B cell (primary cell): ENCODE measurements around the gene TPSB2. TPM values are rescaled to one million over a fixed set of nuclear protein-coding genes. Genes with fewer than 3 reads are reported as not detected.

Experiments
- ATAC-seq: fragments of 200-7000 bp; cut with Tn5 transposase; one replicate; pipeline ENCODE4 v1.10.0; 2021; ENCODE audit warnings: low read depth, mild to moderate bottlenecking, moderate number of reproducible peaks, moderate library complexity
- CTCF ChIA-PET: fragments of 350-600 bp; sonication (Branson Sonifier 250); formaldehyde crosslinking; loops from one replicate; lab custom pipeline; 2021; ENCODE audit warnings: antibody characterized with exemption, inconsistent platforms; lab: Charles Lee
- POLR2A ChIA-PET: fragments of 350-600 bp; sonication (Branson Sonifier 250); formaldehyde crosslinking; loops from one replicate; lab custom pipeline; 2021; ENCODE audit warnings: antibody characterized with exemption; lab: Charles Lee
- DNase-seq: peaks from one replicate; pipeline ENCODE4 v3.0.0; 2013
- H2AFZ ChIP-seq: 2 replicates; pipeline ENCODE4 v1.6.1; 2012; ENCODE audit warnings: mild to moderate bottlenecking, low read depth, low read length; ENCODE audit not compliant: insufficient read depth, poor library complexity, severe bottlenecking
- H3K27ac ChIP-seq, 2 donors: 1 replicate in 1 of 2; 2 replicates in 1 of 2; pipeline ENCODE4 v1.5.1; 2012 to 2013; ENCODE audit warnings: low read length in 2 of 2, mild to moderate bottlenecking in 2 of 2, moderate library complexity in 1 of 2
- H3K27me3 ChIP-seq, 4 experiments: fragments of 200-600 bp in 1 of 4; sonication (generic) in 1 of 4; replicated peaks in 1 of 4; 1 replicate in 2 of 4; 2 replicates in 2 of 4; pipeline versions ENCODE4 v1.6.1 to v1.7.0; 2013 to 2016; ENCODE audit warnings: low read length in 3 of 4, mild to moderate bottlenecking in 2 of 4, mixed read lengths in 1 of 4, moderate library complexity in 1 of 4; ENCODE audit not compliant: insufficient read depth in 4 of 4, control insufficient read depth in 3 of 4; ENCODE audit errors: control extremely low read depth in 1 of 4
- H3K36me3 ChIP-seq, 2 experiments: replicated peaks in 1 of 2; 1 replicate in 1 of 2; 2 replicates in 1 of 2; pipeline versions ENCODE4 v1.6.1 to v1.7.1; 2013; ENCODE audit warnings: low read length in 1 of 2; ENCODE audit not compliant: insufficient read depth in 2 of 2, control insufficient read depth in 1 of 2; ENCODE audit errors: control extremely low read depth in 1 of 2, extremely low read depth in 1 of 2
- H3K4me1 ChIP-seq, 2 donors: fragments of 200-600 bp in 1 of 2; sonication (generic) in 1 of 2; 1 replicate in 1 of 2; 2 replicates in 1 of 2; pipeline versions ENCODE4 v1.5.1 to v1.6.1; 2013 to 2017; ENCODE audit warnings: low read length in 2 of 2; ENCODE audit not compliant: control insufficient read depth in 2 of 2, insufficient read depth in 2 of 2
- H3K4me2 ChIP-seq: replicated peaks from 2 replicates; pipeline ENCODE3; 2012; ENCODE audit warnings: mild to moderate bottlenecking, low read depth, low read length; ENCODE audit not compliant: poor library complexity, severe bottlenecking
- H3K4me3 ChIP-seq, 5 experiments: fragments of 200-600 bp in 1 of 5; sonication (generic) in 1 of 5; 1 replicate in 3 of 5; 2 replicates in 2 of 5; pipeline versions ENCODE4 v1.5.1 to v1.7.0; 2011 to 2016; ENCODE audit warnings: low read length in 4 of 5, mild to moderate bottlenecking in 4 of 5, low read depth in 2 of 5, control low read depth in 1 of 5, moderate library complexity in 1 of 5; ENCODE audit not compliant: insufficient read depth in 1 of 5; ENCODE audit errors: control extremely low read depth in 1 of 5, extremely low read depth in 1 of 5
- H3K79me2 ChIP-seq: fragments of 200-600 bp; sonication (generic); one replicate; pipeline ENCODE4 v1.6.0; 2016; ENCODE audit warnings: low read length; ENCODE audit not compliant: control insufficient read depth, insufficient read depth
- H3K9ac ChIP-seq: fragments of 200-600 bp; sonication (generic); 2 replicates; pipeline ENCODE4 v1.6.1; 2017; ENCODE audit warnings: mild to moderate bottlenecking, low read length, moderate library complexity
- H3K9me3 ChIP-seq, 3 donors: one replicate each; pipeline versions ENCODE4 v1.6.1 to v1.7.1; 2013; ENCODE audit warnings: low read length in 2 of 3; ENCODE audit not compliant: control insufficient read depth in 2 of 3, insufficient read depth in 1 of 3; ENCODE audit errors: control extremely low read depth in 1 of 3
- H4K20me1 ChIP-seq: 2 replicates; pipeline ENCODE4 v1.6.0; 2012; ENCODE audit warnings: mild to moderate bottlenecking, low read length; ENCODE audit not compliant: insufficient read depth, control insufficient read depth, poor library complexity, severe bottlenecking
- H3K27ac Mint-ChIP-seq: one replicate; pipeline ENCODE4 v1.8.0; 2021; ENCODE audit warnings: mixed read lengths
- H3K27me3 Mint-ChIP-seq: one replicate; pipeline ENCODE4 v1.8.0; 2021; ENCODE audit warnings: mixed read lengths
- H3K4me1 Mint-ChIP-seq: one replicate; pipeline ENCODE4 v1.8.0; 2021; ENCODE audit warnings: mixed read lengths
- H3K4me3 Mint-ChIP-seq: one replicate; pipeline ENCODE4 v1.8.0; 2021; ENCODE audit warnings: mixed read lengths
- H3K9me3 Mint-ChIP-seq: one replicate; pipeline ENCODE4 v1.8.0; 2022; ENCODE audit warnings: mixed read lengths; ENCODE audit not compliant: insufficient read depth
- CTCF ChIP-seq: fragments of 200-600 bp; IDR thresholded peaks from one replicate; pipeline ENCODE4 v1.8.0; 2022; ENCODE audit warnings: antibody characterized with exemption, mild to moderate bottlenecking
- EZH2 ChIP-seq: IDR thresholded peaks from 2 replicates; pipeline ENCODE4 v1.6.1; 2012; ENCODE audit warnings: borderline replicate concordance, low read depth, mild to moderate bottlenecking, moderate library complexity, low read length; ENCODE audit not compliant: insufficient read depth, poor library complexity, severe bottlenecking
- WGBS: methylation state at CpG from one replicate; pipeline ENCODE4 v1.1.5; 2013; ENCODE audit warnings: missing lambda C conversion rate; ENCODE audit not compliant: insufficient coverage; 5-methylcytosine and 5-hydroxymethylcytosine counted together
- intact Hi-C: fragments of 100-400 bp; cut with micrococcal nuclease; formaldehyde crosslinking; loops from one replicate; pipeline ENCODE4 v1.10.0; 2022
- polyA plus RNA-seq: library from polyadenylated mRNA; depleted of rRNA; stranded (reverse); fragments of >200 nt; gene quantifications from 2 replicates; pipeline ENCODE4 v1.2.3, GENCODE V29; 2012
- total RNA-seq, 2 donors: library from RNA; stranded (reverse); fragments of 120-200 nt in 1 of 2; gene quantifications; 1 replicate in 1 of 2; 2 replicates in 1 of 2; pipeline versions ENCODE4 v1.2.3 to v1.2.4, GENCODE V29; 2013 to 2022

Gene TPSB2
- total and polyA plus RNA-seq, 2 donors (not counting 1 experiment from before 2014, with no cell fraction given): not detected

GRCh38 chr16:1223355-1224214 lies 6.4 kb downstream of the TPSB2 start:
- intact Hi-C loops: no loop called here

More at GRCh38 chr16:1223355-1224214, 6.4 kb downstream of the TPSB2 start:
- Histone ChIP-seq H3K36me3 (no peaks in the 10 kb centered on the region), H3K9me3 (no peaks in the 10 kb centered on the region), H3K4me2 (no peak overlapping the region), H3K9ac (no peak overlapping the region), H2AFZ (no peak overlapping the region), H4K20me1 (no peaks in the 10 kb centered on the region), H3K4me1 (no peaks in the 10 kb centered on the region), H3K79me2 (no peaks in the 10 kb centered on the region), H3K27me3 (no peaks in the 10 kb centered on the region), H3K4me3 (no peak overlapping the region), H3K27ac (no peak overlapping the region)
- DNase-seq: no peak
- POLR2A ChIA-PET: no interaction called here
- H3K9me3 Mint-ChIP-seq: no peaks in the 10 kb centered on the region
- no peaks in the 10 kb centered on the region for H3K4me1 Mint-ChIP-seq
- H3K27ac Mint-ChIP-seq: no peak overlapping the region
- TF ChIP-seq CTCF (no peak), EZH2 (no peak)
- whole genome bisulfite sequencing: 85% methylated on average over 28 of the region's 38 CpGs
- H3K27me3 Mint-ChIP-seq: no peaks in the 10 kb centered on the region
- H3K4me3 Mint-ChIP-seq: no peak overlapping the region
- no peak for ATAC-seq
- CTCF ChIA-PET: no interaction called here
